SK-N-MC (cell line): Measurements from ENCODE around the gene CAMK1D.

Source experiments
- DNase-seq: peaks from one replicate; pipeline ENCODE4 v3.0.0-alpha.2; 2011; ENCODE audit warnings: low read depth, low spot score
- H3K27ac ChIP-seq: fragments of 200-600 bp; sonication (generic); 2 replicates; pipeline ENCODE4 v1.5.1; 2016; ENCODE audit warnings: mixed run types
- H3K36me3 ChIP-seq: fragments of 200-600 bp; sonication (generic); 2 replicates; pipeline ENCODE4 v1.6.1; 2017; ENCODE audit warnings: antibody characterized with exemption, low read length, mixed read lengths; ENCODE audit not compliant: insufficient read depth
- H3K4me3 ChIP-seq: fragments of 200-600 bp; sonication (generic); 2 replicates; pipeline ENCODE4 v1.5.1; 2016
- H3K9ac ChIP-seq: fragments of 200-600 bp; sonication (generic); 2 replicates; pipeline ENCODE4 v1.8.0; 2017; ENCODE audit warnings: mixed run types, mixed read lengths; ENCODE audit not compliant: insufficient read length
- H3K9me3 ChIP-seq: fragments of 200-600 bp; sonication (generic); 2 replicates; pipeline ENCODE4 v1.6.1; 2017; ENCODE audit warnings: low read depth, mild to moderate bottlenecking, antibody characterized with exemption, low read length, moderate library complexity, mixed read lengths
- EZH2 ChIP-seq: fragments of 200-600 bp; sonication (generic); IDR thresholded peaks from one replicate; pipeline ENCODE4 v1.6.1; 2017; ENCODE audit warnings: antibody characterized with exemption
- FOXP2 ChIP-seq: optimal IDR thresholded peaks from 2 replicates; pipeline ENCODE3; 2011; ENCODE audit warnings: mild to moderate bottlenecking, moderate library complexity; ENCODE audit not compliant: insufficient read depth; ENCODE audit errors: extremely low read length, control extremely low read depth
- POLR2AphosphoS5 ChIP-seq: IDR thresholded peaks from 2 replicates; pipeline ENCODE4 v1.6.1; 2012; ENCODE audit warnings: mild to moderate bottlenecking, low read depth, low read length, borderline replicate concordance

The CAMK1D gene

GRCh38 chr10:12625393-12626023 is 276.2 kb downstream of the CAMK1D start:
- no peaks in the 10 kb centered on the region for H3K9me3 ChIP-seq
- no peak overlapping the region for H3K27ac ChIP-seq
- no peak for DNase-seq
- H3K9ac ChIP-seq, result no peak overlapping the region
- TF ChIP-seq EZH2 (no peak), POLR2AphosphoS5 (no peak), FOXP2 (no peak)
- H3K4me3 ChIP-seq, result no peak overlapping the region
- no peaks in the 10 kb centered on the region for H3K36me3 ChIP-seq

- Histone ChIP-seq H3K27ac (no peak overlapping the region), H3K9ac (no peak overlapping the region), H3K9me3 (no peaks in the 10 kb centered on the region), H3K4me3 (no peak overlapping the region), H3K36me3 (no peaks in the 10 kb centered on the region)
- DNase-seq, result no peak
- TF ChIP-seq POLR2AphosphoS5, result no peak
Measured at GRCh38 chr10:12628153-12628552, 278.8 kb downstream of the CAMK1D start.

GRCh38 chr10:12628964-12629766 is 279.8 kb downstream of the CAMK1D start:
- TF ChIP-seq EZH2 (no peak), POLR2AphosphoS5 (no peak), FOXP2 (no peak)
- Histone ChIP-seq H3K9me3 (no peaks in the 10 kb centered on the region), H3K36me3 (no peaks in the 10 kb centered on the region), H3K9ac (no peak overlapping the region), H3K4me3 (no peak overlapping the region), H3K27ac (no peak overlapping the region)
- DNase-seq, result no peak

- H3K4me3 ChIP-seq, result no peak overlapping the region
- no peak for DNase-seq
- no peak overlapping the region for H3K9ac ChIP-seq
Measured at GRCh38 chr10:12629767-12630165, 280.4 kb downstream of the CAMK1D start.

GRCh38 chr10:12631216-12631615 is 281.9 kb downstream of the CAMK1D start:
- DNase-seq, result no peak

More at GRCh38 chr10:12629767-12630165, 280.4 kb downstream of the CAMK1D start:
- Histone ChIP-seq H3K27ac (no peak overlapping the region), H3K9me3 (no peaks in the 10 kb centered on the region), H3K36me3 (no peaks in the 10 kb centered on the region)
- TF ChIP-seq EZH2 (no peak), POLR2AphosphoS5 (no peak), FOXP2 (no peak)

GRCh38 chr10:12631787-12632562 is 282.6 kb downstream of the CAMK1D start:
- H3K27ac ChIP-seq, result no peak overlapping the region
- no peaks in the 10 kb centered on the region for H3K9me3 ChIP-seq
- no peak overlapping the region for H3K9ac ChIP-seq
- H3K36me3 ChIP-seq, result no peaks in the 10 kb centered on the region
- no peak for DNase-seq
- TF ChIP-seq EZH2, result no peak
- no peak for TF ChIP-seq FOXP2
- no peak for TF ChIP-seq POLR2AphosphoS5
- no peak overlapping the region for H3K4me3 ChIP-seq

More at GRCh38 chr10:12631216-12631615, 281.9 kb downstream of the CAMK1D start:
- H3K27ac ChIP-seq, result no peak overlapping the region
- H3K4me3 ChIP-seq, result no peak overlapping the region
- H3K9me3 ChIP-seq, result no peaks in the 10 kb centered on the region
- no peak overlapping the region for H3K9ac ChIP-seq
- H3K36me3 ChIP-seq, result no peaks in the 10 kb centered on the region
- no peak for TF ChIP-seq FOXP2
- TF ChIP-seq POLR2AphosphoS5, result no peak
- TF ChIP-seq EZH2, result no peak

GRCh38 chr10:12633776-12634620 is 284.7 kb downstream of the CAMK1D start:
- no peaks in the 10 kb centered on the region for H3K36me3 ChIP-seq
- no peak overlapping the region for H3K4me3 ChIP-seq
- no peak for TF ChIP-seq POLR2AphosphoS5
- no peak for TF ChIP-seq FOXP2
- no peak for TF ChIP-seq EZH2
- no peaks in the 10 kb centered on the region for H3K9me3 ChIP-seq
- DNase-seq, result no peak
- no peak overlapping the region for H3K9ac ChIP-seq
- H3K27ac ChIP-seq, result no peak overlapping the region

GRCh38 chr10:12634621-12634931 is 285.2 kb downstream of the CAMK1D start:
- no peak overlapping the region for H3K4me3 ChIP-seq
- no peak overlapping the region for H3K9ac ChIP-seq
- TF ChIP-seq POLR2AphosphoS5 (no peak), EZH2 (no peak), FOXP2 (no peak)
- no peak overlapping the region for H3K27ac ChIP-seq
- H3K36me3 ChIP-seq, result no peaks in the 10 kb centered on the region
- DNase-seq, result no peak
- no peaks in the 10 kb centered on the region for H3K9me3 ChIP-seq

- H3K4me3 ChIP-seq, result no peak overlapping the region
- TF ChIP-seq POLR2AphosphoS5, result no peak
- TF ChIP-seq EZH2, result no peak
- no peak for TF ChIP-seq FOXP2
- no peaks in the 10 kb centered on the region for H3K9me3 ChIP-seq
- DNase-seq, result no peak
- no peak overlapping the region for H3K27ac ChIP-seq
- no peaks in the 10 kb centered on the region for H3K36me3 ChIP-seq
- H3K9ac ChIP-seq, result no peak overlapping the region
Measured at GRCh38 chr10:12635127-12635541, 285.8 kb downstream of the CAMK1D start.
